Upper lobe of left lung (tissue), 6 donors: Measurements from ENCODE around the gene MROH8. TPM values are rescaled to one million over a fixed set of nuclear protein-coding genes. Genes with fewer than 3 reads are reported as not detected.

Experiments
- ATAC-seq, 2 donors: fragments of 200-7000 bp; cut with Tn5 transposase; one replicate each; pipeline ENCODE4 v1.9.1; 2022; ENCODE audit warnings: mild to moderate bottlenecking in 2 of 2, moderate library complexity in 2 of 2; ENCODE audit not compliant: low FRiP score in 2 of 2
- DNase-seq, 2 donors: peaks; one replicate each; pipeline ENCODE4 v3.0.0-alpha.2; 2019 to 2020
- H3K27ac ChIP-seq, 4 donors: fragments of 200-600 bp; sonication (generic); one replicate each; pipeline ENCODE4 v1.5.1; 2016 to 2019
- H3K27me3 ChIP-seq, 4 donors: fragments of 200-600 bp; sonication (generic); one replicate each; pipeline ENCODE4 v1.5.1; 2017 to 2019
- H3K36me3 ChIP-seq, 4 donors: fragments of 200-600 bp; sonication (generic); one replicate each; pipeline ENCODE4 v1.5.1; 2016 to 2019
- H3K4me1 ChIP-seq, 4 donors: fragments of 200-600 bp; sonication (generic); one replicate each; pipeline ENCODE4 v1.5.1; 2018 to 2019
- H3K4me3 ChIP-seq, 4 donors: fragments of 200-600 bp; sonication (generic); one replicate each; pipeline ENCODE4 v1.5.1; 2017 to 2019; ENCODE audit warnings: mild to moderate bottlenecking in 2 of 4, moderate library complexity in 1 of 4
- H3K9me3 ChIP-seq, 4 donors: fragments of 200-600 bp; sonication (generic); one replicate each; pipeline ENCODE4 v1.5.1; 2018 to 2019
- CTCF ChIP-seq, 6 experiments: fragments of 450-650 bp in 4 of 6; fragments of 200-600 bp in 2 of 6; sonication (generic) in 2 of 6; IDR thresholded peaks; one replicate each; pipeline ENCODE4 v1.5.1; 2016 to 2019; ENCODE audit warnings: antibody characterized with exemption in 6 of 6
- EP300 ChIP-seq, 4 donors: sonication (generic); formaldehyde crosslinking; IDR thresholded peaks; one replicate each; pipeline ENCODE4 v1.5.1; 2017; ENCODE audit warnings: antibody characterized with exemption in 4 of 4, control low read depth in 2 of 4
- POLR2A ChIP-seq, 4 donors: fragments of 450-650 bp; IDR thresholded peaks; one replicate each; pipeline ENCODE4 v1.5.1; 2016 to 2017; ENCODE audit warnings: antibody characterized with exemption in 4 of 4, mild to moderate bottlenecking in 2 of 4
- POLR2AphosphoS5 ChIP-seq, 2 donors: sonication (generic); formaldehyde crosslinking; IDR thresholded peaks; one replicate each; pipeline ENCODE4 v1.5.1; 2017; ENCODE audit warnings: antibody characterized with exemption in 2 of 2
- WGBS, 2 donors: methylation state at CpG; one replicate each; pipeline ENCODE4 v1.1.5; 2017 to 2018; 5-methylcytosine and 5-hydroxymethylcytosine counted together
- total RNA-seq, 6 donors: library from RNA; depleted of rRNA in 4 of 6; stranded (reverse); fragments of >200 nt in 4 of 6; gene quantifications; one replicate each; pipeline versions ENCODE4 v1.1.0 to v1.2.1, GENCODE V29; 2016 to 2021
- donor health status: DM: no; HTN: no; CAD: no; lungs with moderate emphysema.
- donor health status: DM: no; HTN: yes; CAD: no; lungs with severe emphysema.

The MROH8 gene
- total RNA-seq, 6 donors from 2014 or later: 1.1 to 5.9 (median 2.2) TPM

- no peaks in the 10 kb centered on the region for H3K27me3 ChIP-seq
- ATAC-seq (no peak), DNase-seq (no peak)
- no peaks in the 10 kb centered on the region for H3K9me3 ChIP-seq
- WGBS, 2 donors: 92 to 94% methylated on average over 8 of the region's 8 CpGs
- peaks cover 30 to 45% (median 40%) of the 10 kb centered on the region in 4 donors for H3K4me1 ChIP-seq
- H3K4me3 ChIP-seq: no peak overlapping the region
- TF ChIP-seq POLR2AphosphoS5 (IDR thresholded peaks at IDR 0.05): no peak
- no peak for TF ChIP-seq CTCF (IDR thresholded peaks at IDR 0.05)
- no peak for TF ChIP-seq EP300 (IDR thresholded peaks at IDR 0.05)
- TF ChIP-seq POLR2A (IDR thresholded peaks at IDR 0.05): no peak
- no peak overlapping the region for H3K27ac ChIP-seq
- H3K36me3 ChIP-seq: peaks cover 0 to 29% (median 6%) of the 10 kb centered on the region in 4 donors
Measured at GRCh38 chr20:37193821-37194220, 14.5 kb upstream of the MROH8 start.

- H3K9me3 ChIP-seq: no peaks in the 10 kb centered on the region
- no peak overlapping the region for H3K27ac ChIP-seq
- peaks cover 0 to 25% (median 2%) of the 10 kb centered on the region in 4 donors for H3K36me3 ChIP-seq
- DNase-seq (no peak), ATAC-seq (no peak)
- H3K4me1 ChIP-seq: peaks cover 30 to 45% (median 40%) of the 10 kb centered on the region in 4 donors
- H3K4me3 ChIP-seq: no peak overlapping the region
- H3K27me3 ChIP-seq: no peaks in the 10 kb centered on the region
- WGBS, 2 donors: 81 to 93% methylated on average over 3 of the region's 3 CpGs
- TF ChIP-seq POLR2A (IDR thresholded peaks at IDR 0.05): no peak
- no peak for TF ChIP-seq POLR2AphosphoS5 (IDR thresholded peaks at IDR 0.05)
- TF ChIP-seq EP300 (IDR thresholded peaks at IDR 0.05): no peak
- no peak for TF ChIP-seq CTCF (IDR thresholded peaks at IDR 0.05)
Measured at GRCh38 chr20:37193226-37193625, 13.9 kb upstream of the MROH8 start.

DNA sequence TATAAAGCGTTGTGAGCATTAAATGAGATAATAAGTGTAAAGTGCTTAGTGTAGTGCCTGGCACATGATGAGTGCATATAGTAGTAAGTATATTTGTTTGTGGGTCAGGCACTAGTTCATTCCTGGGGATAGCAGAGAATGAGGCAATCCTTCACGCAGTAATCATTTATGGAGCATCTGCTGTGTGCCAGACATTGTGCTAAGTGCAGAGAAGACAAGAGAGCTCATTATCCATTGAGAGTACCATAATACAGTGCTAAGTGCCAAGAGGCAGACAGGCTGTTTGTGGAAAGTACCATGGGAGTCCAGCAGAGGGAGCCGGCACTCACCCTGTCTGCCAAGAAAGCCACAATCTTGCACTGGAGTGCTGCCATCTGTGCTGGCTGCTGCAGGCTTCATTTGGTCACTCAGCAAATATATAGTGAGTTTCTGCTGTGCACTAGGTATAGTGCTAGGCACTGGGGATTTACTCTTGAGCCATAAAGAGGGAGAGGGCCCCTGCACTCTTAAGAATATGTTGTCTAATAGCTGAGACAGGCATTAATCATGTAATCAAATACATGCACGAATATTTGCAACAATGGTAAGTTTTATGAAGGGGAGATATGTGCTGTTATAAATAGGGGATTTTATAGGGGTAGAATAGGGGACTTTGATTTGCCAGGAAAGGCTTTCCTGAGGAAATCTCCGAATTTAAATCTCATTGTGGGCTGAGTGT is 12.9 kb upstream of the MROH8 start:
- peaks cover 30 to 45% (median 40%) of the 10 kb centered on the region in 4 donors for H3K4me1 ChIP-seq
- H3K9me3 ChIP-seq: no peaks in the 10 kb centered on the region
- H3K36me3 ChIP-seq: peaks cover 0 to 22% (median 6%) of the 10 kb centered on the region in 4 donors
- H3K27me3 ChIP-seq: no peaks in the 10 kb centered on the region
- H3K4me3 ChIP-seq: no peak overlapping the region
- ATAC-seq (peak; percentile 95 to 96), DNase-seq (peak in 1 of 2 donors; percentile 86)
- WGBS, 2 donors: 43 to 51% methylated on average over 4 to 5 of the region's 5 CpGs
- no peak for TF ChIP-seq POLR2AphosphoS5 (IDR thresholded peaks at IDR 0.05)
- peak; percentile 77 to 88 (median 83) for TF ChIP-seq CTCF (IDR thresholded peaks at IDR 0.05)
- TF ChIP-seq POLR2A (IDR thresholded peaks at IDR 0.05): no peak
- no peak overlapping the region for H3K27ac ChIP-seq

DNA sequence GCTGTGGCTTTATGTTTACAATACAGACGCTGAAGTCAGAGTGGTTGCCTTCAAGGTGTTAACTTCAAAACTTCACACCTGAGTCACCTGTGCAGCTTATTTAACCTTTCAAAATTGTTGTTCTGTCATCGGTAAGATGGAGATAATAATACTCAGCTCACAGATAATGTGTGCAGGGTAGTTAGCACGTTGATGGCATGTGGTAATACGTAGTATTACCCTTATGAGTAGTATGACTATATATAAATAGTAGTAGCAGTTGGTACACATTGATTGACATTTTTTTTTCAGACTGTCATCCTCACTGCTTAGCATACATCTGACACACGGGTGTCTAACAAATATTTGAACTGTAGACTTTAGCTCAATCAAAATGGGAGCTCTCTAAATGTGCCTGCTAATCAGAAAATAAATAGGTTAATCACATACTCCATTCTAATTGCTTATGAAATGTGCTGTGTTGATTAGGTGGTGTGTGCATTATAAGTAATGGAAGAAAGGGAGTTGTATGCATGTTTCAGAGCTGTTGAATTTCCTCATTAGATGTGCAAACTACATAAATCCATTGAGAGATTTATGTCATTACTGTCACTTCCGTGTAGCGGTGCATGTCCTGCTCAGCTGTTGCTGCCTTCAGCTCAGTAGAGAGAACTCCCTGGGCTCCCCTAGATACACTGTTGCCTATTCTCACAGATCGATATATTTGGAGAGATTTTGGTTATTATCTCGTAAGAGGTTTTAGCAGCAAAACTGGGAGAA is 11.2 kb upstream of the MROH8 start:
- DNase-seq (no peak), ATAC-seq (no peak)
- 68 to 80% methylated on average over 9 of the region's 9 CpGs for WGBS, 2 donors
- Histone ChIP-seq H3K36me3 (peaks cover 0 to 29% (median 16%) of the 10 kb centered on the region in 4 donors), H3K27ac (no peak overlapping the region), H3K9me3 (no peaks in the 10 kb centered on the region), H3K27me3 (no peaks in the 10 kb centered on the region), H3K4me3 (no peak overlapping the region), H3K4me1 (peaks cover 27 to 40% (median 38%) of the 10 kb centered on the region in 4 donors)
- no peak for TF ChIP-seq POLR2AphosphoS5 (IDR thresholded peaks at IDR 0.05)
- no peak for TF ChIP-seq POLR2A (IDR thresholded peaks at IDR 0.05)
- TF ChIP-seq EP300 (IDR thresholded peaks at IDR 0.05): no peak

DNA sequence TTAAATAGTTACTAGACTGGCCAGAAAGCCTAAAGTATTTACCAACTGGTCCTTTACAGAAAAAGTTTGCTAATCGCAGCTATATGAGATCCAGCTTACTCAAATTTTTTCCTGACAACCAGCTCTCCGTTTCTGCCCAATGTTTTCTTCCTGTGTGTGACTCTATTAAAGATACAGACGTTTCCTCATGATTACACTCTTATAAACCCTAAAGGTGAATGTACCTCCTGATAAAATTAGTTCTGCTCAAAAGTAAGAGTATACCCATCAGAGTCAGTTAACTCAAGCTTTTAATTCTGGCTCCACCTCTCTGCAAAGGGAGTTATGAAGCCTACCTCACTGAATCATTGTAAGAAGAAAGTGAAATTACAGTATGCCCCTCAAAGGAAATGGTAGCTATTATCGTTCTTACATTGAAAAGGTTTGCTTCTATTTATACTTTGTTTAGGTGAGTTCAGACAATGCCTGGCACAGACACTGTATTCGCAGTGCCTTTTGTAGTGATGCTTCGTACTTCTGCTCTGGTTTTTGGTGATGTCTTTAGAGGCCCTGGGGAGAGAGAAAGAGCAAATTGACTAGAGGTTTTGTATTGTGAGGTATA is 10.2 kb upstream of the MROH8 start:
- peaks cover 0 to 40% (median 22%) of the 10 kb centered on the region in 4 donors for H3K36me3 ChIP-seq
- H3K27me3 ChIP-seq: no peaks in the 10 kb centered on the region
- H3K9me3 ChIP-seq: no peaks in the 10 kb centered on the region
- TF ChIP-seq POLR2AphosphoS5 (IDR thresholded peaks at IDR 0.05): no peak
- no peak for TF ChIP-seq POLR2A (IDR thresholded peaks at IDR 0.05)
- ATAC-seq (no peak), DNase-seq (no peak)
- H3K27ac ChIP-seq: no peak overlapping the region
- H3K4me3 ChIP-seq: no peak overlapping the region
- H3K4me1 ChIP-seq: peaks cover 26 to 33% (median 30%) of the 10 kb centered on the region in 4 donors
- 41% methylated on average over 6 of the region's 6 CpGs for WGBS, 2 donors
